IMR-90 (cell line): ENCODE data around the gene NKX2-8. TPM values are rescaled to one million over a fixed set of nuclear protein-coding genes. Genes with fewer than 3 reads are reported as not detected.
"Not testable (repeated sequence)": the region's sequence is repeated elsewhere in the genome, so short reads cannot be mapped to it uniquely, and the experiment has no call there.

Experiments used
- ATAC-seq: fragments of 200-7000 bp; cut with Tn5 transposase; 2 replicates; pipeline ENCODE4 v1.9.1; 2020; ENCODE audit warnings: low read depth, mild to moderate bottlenecking, moderate library complexity
- BruUV-seq: library from RNA; stranded (reverse); fragments of 400-500 nt; replicated peaks from 2 replicates; lab custom pipeline; 2021; lab: Mats Ljungman, UMichigan
- CTCF ChIA-PET: fragments of 300-600 bp; formaldehyde crosslinking; extraction: SDS; loops from one replicate; lab custom pipeline; 2021; ENCODE audit warnings: antibody characterized with exemption; lab: Yijun Ruan, JAX
- POLR2A ChIA-PET: fragments of 300-600 bp; sonication (Branson Sonifier 250); formaldehyde crosslinking; loops from one replicate; lab custom pipeline; 2022; ENCODE audit warnings: antibody characterized with exemption; ENCODE audit not compliant: unreplicated experiment; lab: Charles Lee
- DNase-seq: peaks from one replicate; pipeline ENCODE4 v3.0.0; 2013
- H2AFZ ChIP-seq: replicated peaks from 2 replicates; pipeline ENCODE3; 2013; ENCODE audit warnings: low read length, mild to moderate bottlenecking; ENCODE audit not compliant: poor library complexity
- H2AK5ac ChIP-seq: 2 replicates; pipeline ENCODE4 v1.6.1; 2013; ENCODE audit warnings: low read depth, low read length, inconsistent platforms
- H2AK9ac ChIP-seq: replicated peaks from 2 replicates; pipeline ENCODE3; 2013; ENCODE audit warnings: mild to moderate bottlenecking, low read depth, low read length, moderate library complexity; ENCODE audit not compliant: poor library complexity
- H2BK120ac ChIP-seq: 2 replicates; pipeline ENCODE4 v1.6.1; 2013; ENCODE audit warnings: low read depth, low read length, inconsistent platforms
- H2BK15ac ChIP-seq: 3 replicates; pipeline ENCODE4 v1.6.1; 2013; ENCODE audit warnings: low read depth, low read length, inconsistent platforms
- H2BK20ac ChIP-seq: 2 replicates; pipeline ENCODE4 v1.6.1; 2013; ENCODE audit warnings: low read depth, mild to moderate bottlenecking, inconsistent platforms, low read length, moderate library complexity
- H2BK5ac ChIP-seq: 2 replicates; pipeline ENCODE4 v1.6.1; 2013; ENCODE audit warnings: mild to moderate bottlenecking, low read depth, low read length, inconsistent platforms; ENCODE audit not compliant: poor library complexity, severe bottlenecking
- H3K14ac ChIP-seq: replicated peaks from 2 replicates; pipeline ENCODE4 v1.6.1; 2013; ENCODE audit warnings: low read depth, low read length, inconsistent platforms
- H3K18ac ChIP-seq: 2 replicates; pipeline ENCODE4 v1.6.1; 2013; ENCODE audit warnings: low read depth, low read length, control low read depth
- H3K23ac ChIP-seq: 2 replicates; pipeline ENCODE4 v1.6.1; 2013; ENCODE audit warnings: low read depth, low read length, inconsistent platforms
- H3K27ac ChIP-seq: 2 replicates; pipeline ENCODE4 v1.5.1; 2013; ENCODE audit warnings: mild to moderate bottlenecking, control low read depth, low read length; ENCODE audit not compliant: insufficient read depth
- H3K27me3 ChIP-seq: 2 replicates; pipeline ENCODE4 v1.6.1; 2013; ENCODE audit warnings: low read length; ENCODE audit not compliant: control insufficient read depth, insufficient read depth
- H3K36me3 ChIP-seq: 2 replicates; pipeline ENCODE4 v1.6.1; 2013; ENCODE audit warnings: low read length, mixed read lengths; ENCODE audit not compliant: control insufficient read depth, insufficient read depth
- H3K4ac ChIP-seq: 2 replicates; pipeline ENCODE4 v1.6.1; 2013; ENCODE audit warnings: low read depth, low read length, inconsistent platforms
- H3K4me1 ChIP-seq: 2 replicates; pipeline ENCODE4 v1.6.1; 2013; ENCODE audit warnings: low read length, mixed read lengths; ENCODE audit not compliant: control insufficient read depth, insufficient read depth
- H3K4me2 ChIP-seq: 2 replicates; pipeline ENCODE4 v1.6.1; 2013; ENCODE audit warnings: low read depth, mild to moderate bottlenecking, control low read depth, low read length, moderate library complexity
- H3K4me3 ChIP-seq: 2 replicates; pipeline ENCODE4 v1.5.1; 2013; ENCODE audit warnings: low read depth, mild to moderate bottlenecking, control low read depth, low read length, moderate library complexity; ENCODE audit not compliant: insufficient read depth
- H3K56ac ChIP-seq: 2 replicates; pipeline ENCODE4 v1.6.1; 2013; ENCODE audit warnings: low read length, inconsistent platforms; ENCODE audit not compliant: insufficient read depth; ENCODE audit errors: extremely low read depth
- H3K79me1 ChIP-seq, 2 experiments: 2 replicates each; pipeline ENCODE4 v1.6.1; 2013; ENCODE audit warnings: low read length in 2 of 2, inconsistent platforms in 1 of 2, low read depth in 1 of 2
- H3K9ac ChIP-seq: 2 replicates; pipeline ENCODE4 v1.6.1; 2013; ENCODE audit warnings: low read depth, low read length, control low read depth
- H3K9me1 ChIP-seq: 2 replicates; pipeline ENCODE4 v1.6.1; 2013; ENCODE audit warnings: low read length, inconsistent platforms; ENCODE audit not compliant: insufficient read depth
- H3K9me3 ChIP-seq: 2 replicates; pipeline ENCODE4 v1.6.1; 2013; ENCODE audit warnings: low read length; ENCODE audit not compliant: control insufficient read depth, insufficient read depth
- H4K20me1 ChIP-seq: 2 replicates; pipeline ENCODE4 v1.6.1; 2013; ENCODE audit warnings: low read length, inconsistent platforms; ENCODE audit not compliant: insufficient read depth
- H4K5ac ChIP-seq: 2 replicates; pipeline ENCODE4 v1.6.1; 2013; ENCODE audit warnings: mild to moderate bottlenecking, low read depth, low read length, control low read depth
- H4K8ac ChIP-seq, 2 experiments: 2 replicates each; pipeline ENCODE4 v1.6.1; 2013; ENCODE audit warnings: low read depth in 2 of 2, low read length in 2 of 2, control low read depth in 1 of 2, inconsistent platforms in 1 of 2
- H4K91ac ChIP-seq: 2 replicates; pipeline ENCODE4 v1.6.1; 2013; ENCODE audit warnings: low read depth, low read length, inconsistent platforms; ENCODE audit not compliant: insufficient read depth
- WGBS, 2 experiments: methylation state at CpG; one replicate each; pipeline versions ENCODE4 v1.1.5 to v1.1.7; 2013; ENCODE audit warnings: missing lambda C conversion rate in 2 of 2; ENCODE audit not compliant: insufficient read length in 1 of 2; ENCODE audit errors: extremely low coverage in 2 of 2; 5-methylcytosine and 5-hydroxymethylcytosine counted together
- dilution Hi-C: fragments of 300-500 bp; cut with HindIII; formaldehyde crosslinking; loops from one replicate; pipeline ENCODE4 v1.14.3; 2018; ENCODE audit warnings: low sequenced_read_pairs; ENCODE audit not compliant: unreplicated experiment
- in situ Hi-C: fragments of 300-500 bp; cut with MboI; formaldehyde crosslinking; loops from 3 replicates; pipeline ENCODE4 v1.14.3; 2019; ENCODE audit warnings: low sequenced_read_pairs, inconsistent platforms, mixed read lengths
- intact Hi-C: fragments of 100-400 bp; cut with micrococcal nuclease; formaldehyde crosslinking; loops from 2 replicates; pipeline ENCODE4 v1.10.0; 2022
- polyA plus RNA-seq, 3 experiments: library from polyadenylated mRNA; depleted of rRNA; stranded (reverse); fragments of >200 nt; gene quantifications; 2 replicates each; pipeline ENCODE4 v1.2.3, GENCODE V29; 2012; ENCODE audit warnings: low replicate concordance in 1 of 3
- total RNA-seq: library from RNA; depleted of rRNA; stranded (reverse); fragments of >200 nt; gene quantifications from 2 replicates; pipeline ENCODE4 v1.2.3, GENCODE V29; 2012

The NKX2-8 gene
- total and polyA plus RNA-seq, 2 of the 4 experiments (the other 2 are of a cell fraction), result not detected

DNA sequence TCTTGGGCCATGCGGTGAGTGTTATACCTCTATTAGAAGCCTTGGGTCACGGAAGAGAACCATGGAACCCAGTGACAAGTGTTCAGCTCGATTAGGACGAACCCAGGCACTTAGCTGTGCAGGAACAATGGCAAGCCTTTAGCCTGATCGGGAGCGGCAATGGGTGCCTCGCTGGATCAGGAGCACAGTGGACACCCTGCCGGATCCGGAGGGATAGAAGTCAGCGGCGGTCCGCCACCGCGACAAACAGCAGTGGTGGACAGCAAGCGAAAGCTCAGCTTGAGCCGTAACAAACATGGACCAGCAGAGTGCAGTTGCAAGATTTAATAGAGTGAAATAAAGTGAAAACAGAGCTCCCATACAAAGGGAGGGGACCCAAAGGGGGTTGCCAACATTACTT, 38.1 kb downstream of the NKX2-8 start:
- DNase-seq, H4K91ac ChIP-seq, H2AK9ac ChIP-seq, H2BK20ac ChIP-seq, H3K9me1 ChIP-seq, H2BK120ac ChIP-seq, H3K4me2 ChIP-seq, H2BK5ac ChIP-seq, H2AFZ ChIP-seq, H3K56ac ChIP-seq, H3K27ac ChIP-seq, H3K4me3 ChIP-seq, CTCF ChIA-PET, H3K27me3 ChIP-seq, H3K4ac ChIP-seq, dilution Hi-C loops, H3K9ac ChIP-seq, H3K4me1 ChIP-seq, H3K18ac ChIP-seq, H3K79me1 ChIP-seq, POLR2A ChIA-PET, H4K5ac ChIP-seq, H4K20me1 ChIP-seq, BruUV-seq, H3K9me3 ChIP-seq, H2BK15ac ChIP-seq, H2AK5ac ChIP-seq, H3K36me3 ChIP-seq, H3K23ac ChIP-seq, intact Hi-C loops, H3K14ac ChIP-seq, in situ Hi-C loops, ATAC-seq, H4K8ac ChIP-seq: not testable (repeated sequence)
- 50% methylated on average over 5 of the region's 16 CpGs; no CpG with 5 or more reads in 1 of the 2 experiments for WGBS, 2 experiments
